GM18508 (cell line): ENCODE results near the gene FLNA.
"Not testable (repeated sequence)": the region's sequence is repeated elsewhere in the genome, so short reads cannot be mapped to it uniquely, and the experiment has no call there.

Experiments used
- ATAC-seq: cut with Tn5 transposase; IDR thresholded peaks from one replicate; pipeline ENCODE4 v1.9.1; 2021; ENCODE audit warnings: moderate number of reproducible peaks; ENCODE audit not compliant: insufficient read depth, unreplicated experiment

The FLNA gene

GRCh38 chrX:154374313-154375155 lies at the start of gene FLNA:
Gene FLNA (minus strand): TSS chrX:154374634. CDS start chrX:154371245, 3,389 bp downstream.
- no peak for ATAC-seq

GRCh38 chrX:154420402-154420756 lies 45.9 kb upstream of the FLNA start:
- ATAC-seq, result no peak

- ATAC-seq, result no peak
These were observed 45.4 kb upstream of the FLNA start for GRCh38 chrX:154419688-154420401.

- ATAC-seq, result no peak
These were observed 44.8 kb upstream of the FLNA start for GRCh38 chrX:154419189-154419588.

- no peak for ATAC-seq
These were observed 42.7 kb upstream of the FLNA start for GRCh38 chrX:154417157-154417556.

- no peak for ATAC-seq
These were observed 38.7 kb upstream of the FLNA start for GRCh38 chrX:154413142-154413541.

- no peak for ATAC-seq
These were observed 38.0 kb upstream of the FLNA start for GRCh38 chrX:154412468-154412867.

GRCh38 chrX:154411981-154412340 lies 37.5 kb upstream of the FLNA start:
- ATAC-seq, result no peak

GRCh38 chrX:154409222-154409871 lies 34.9 kb upstream of the FLNA start, which contains the start of gene DNASE1L1:
Gene DNASE1L1 (minus strand): TSS chrX:154409254. CDS start chrX:154405568, 3,686 bp downstream.
- ATAC-seq, result no peak

GRCh38 chrX:154408659-154409221 lies 34.3 kb upstream of the FLNA start:
- no peak for ATAC-seq

- ATAC-seq, result no peak
These were observed 30.3 kb upstream of the FLNA start for GRCh38 chrX:154404625-154405192.

GRCh38 chrX:154403858-154404257 lies 29.4 kb upstream of the FLNA start:
- no peak for ATAC-seq

- no peak for ATAC-seq
These were observed 28.8 kb upstream of the FLNA start for GRCh38 chrX:154403192-154403591.

- ATAC-seq, result no peak
These were observed 28.2 kb upstream of the FLNA start for GRCh38 chrX:154402622-154403127.

- ATAC-seq, result no peak
These were observed 27.6 kb upstream of the FLNA start for GRCh38 chrX:154401918-154402621.

- no peak for ATAC-seq
These were observed 26.8 kb upstream of the FLNA start for GRCh38 chrX:154401045-154401799.

- not testable (repeated sequence) for ATAC-seq
These were observed 26.0 kb upstream of the FLNA start for GRCh38 chrX:154400369-154400817.

GRCh38 chrX:154399527-154400368 lies 25.3 kb upstream of the FLNA start:
- ATAC-seq, result no peak
